Measurements from ENCODE around the gene TMEM125. TPM values are rescaled to one million over a fixed set of nuclear protein-coding genes. Genes with fewer than 3 reads are reported as not detected.

Gene TMEM125
- total RNA-seq, 1 donor from 2014 or later = 19.8 TPM

GRCh38 chr1:43233631-43234030 lies 36.2 kb upstream of the TMEM125 start:
- Mint-ChIP-seq H3K4me3 (no peak overlapping the region), H3K27me3 (no peaks in the 10 kb centered on the region), H3K9me3 (no peaks in the 10 kb centered on the region), H3K4me1 (ENCODE audit: unreplicated experiment) (peaks cover 5% of the 10 kb centered on the region), H3K27ac (no peak overlapping the region), H3K36me3 (no peaks in the 10 kb centered on the region)
- DNase-seq (ENCODE audit: extremely low spot score, unreplicated experiment) = no peak
- no peak for TF ChIP-seq CTCF (conservative IDR thresholded peaks at IDR 0.05)

GRCh38 chr1:43234267-43234666 lies 35.5 kb upstream of the TMEM125 start:
- no peaks in the 10 kb centered on the region for H3K36me3 Mint-ChIP-seq
- DNase-seq (ENCODE audit: extremely low spot score, unreplicated experiment) = no peak
- TF ChIP-seq CTCF (conservative IDR thresholded peaks at IDR 0.05) = no peak
- no peaks in the 10 kb centered on the region for H3K27me3 Mint-ChIP-seq
- peaks cover 5% of the 10 kb centered on the region for H3K4me1 Mint-ChIP-seq (ENCODE audit: unreplicated experiment)
- H3K9me3 Mint-ChIP-seq = no peaks in the 10 kb centered on the region
- no peak overlapping the region for H3K4me3 Mint-ChIP-seq
- no peak overlapping the region for H3K27ac Mint-ChIP-seq

- H3K27me3 Mint-ChIP-seq = no peaks in the 10 kb centered on the region
- H3K36me3 Mint-ChIP-seq = no peaks in the 10 kb centered on the region
- no peak overlapping the region for H3K4me3 Mint-ChIP-seq
- no peak for TF ChIP-seq CTCF (conservative IDR thresholded peaks at IDR 0.05)
- no peak for DNase-seq (ENCODE audit: extremely low spot score, unreplicated experiment)
- no peak overlapping the region for H3K27ac Mint-ChIP-seq
- no peaks in the 10 kb centered on the region for H3K9me3 Mint-ChIP-seq
- peaks cover 5% of the 10 kb centered on the region for H3K4me1 Mint-ChIP-seq (ENCODE audit: unreplicated experiment)
These were observed 34.7 kb upstream of the TMEM125 start for GRCh38 chr1:43235040-43235439.

- peaks cover 3% of the 10 kb centered on the region for H3K9me3 Mint-ChIP-seq
- H3K36me3 Mint-ChIP-seq = no peaks in the 10 kb centered on the region
- TF ChIP-seq CTCF (conservative IDR thresholded peaks at IDR 0.05) = no peak
- H3K4me3 Mint-ChIP-seq = no peak overlapping the region
- no peaks in the 10 kb centered on the region for H3K27me3 Mint-ChIP-seq
- no peak overlapping the region for H3K27ac Mint-ChIP-seq
- peaks cover 4% of the 10 kb centered on the region for H3K4me1 Mint-ChIP-seq (ENCODE audit: unreplicated experiment)
- no peak for DNase-seq (ENCODE audit: extremely low spot score, unreplicated experiment)
These were observed 34.2 kb upstream of the TMEM125 start for GRCh38 chr1:43235451-43236121.

- no peak overlapping the region for H3K4me3 Mint-ChIP-seq
- peaks cover 4% of the 10 kb centered on the region for H3K9me3 Mint-ChIP-seq
- no peak for TF ChIP-seq CTCF (conservative IDR thresholded peaks at IDR 0.05)
- no peaks in the 10 kb centered on the region for H3K36me3 Mint-ChIP-seq
- H3K27me3 Mint-ChIP-seq = no peaks in the 10 kb centered on the region
- H3K27ac Mint-ChIP-seq = no peak overlapping the region
- no peak for DNase-seq (ENCODE audit: extremely low spot score, unreplicated experiment)
- H3K4me1 Mint-ChIP-seq (ENCODE audit: unreplicated experiment) = no peaks in the 10 kb centered on the region
These were observed 32.7 kb upstream of the TMEM125 start for GRCh38 chr1:43237121-43237520.
